ENCODE data around the gene CNTNAP2.
A peak's percentile ranks its signal among the peaks of the same experiment; 100 is the strongest.

The CNTNAP2 gene

DNA sequence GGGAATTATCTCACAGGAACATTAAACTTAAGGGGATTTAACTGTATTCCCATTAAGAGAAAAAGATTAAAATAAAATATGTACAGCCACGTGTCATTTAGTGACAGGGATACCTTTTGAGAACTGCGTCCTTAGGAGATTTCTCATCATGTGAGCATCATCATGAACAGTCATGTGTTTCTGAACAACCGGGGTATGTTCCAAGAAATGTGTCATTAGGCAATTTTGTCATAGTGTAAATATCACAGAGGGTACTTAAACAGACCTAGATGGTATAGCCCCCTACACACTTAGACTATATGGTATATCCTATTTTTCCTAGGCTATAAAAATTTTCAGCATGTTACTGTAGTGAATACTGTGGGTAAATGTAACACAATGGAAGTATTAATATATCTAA, 840.3 kb downstream of the CNTNAP2 start:
- no peaks in the 10 kb centered on the region for H3K9me3 ChIP-seq (ENCODE audit: control insufficient read depth, low read length)
- no peak for DNase-seq (ENCODE audit: low read depth)

DNA sequence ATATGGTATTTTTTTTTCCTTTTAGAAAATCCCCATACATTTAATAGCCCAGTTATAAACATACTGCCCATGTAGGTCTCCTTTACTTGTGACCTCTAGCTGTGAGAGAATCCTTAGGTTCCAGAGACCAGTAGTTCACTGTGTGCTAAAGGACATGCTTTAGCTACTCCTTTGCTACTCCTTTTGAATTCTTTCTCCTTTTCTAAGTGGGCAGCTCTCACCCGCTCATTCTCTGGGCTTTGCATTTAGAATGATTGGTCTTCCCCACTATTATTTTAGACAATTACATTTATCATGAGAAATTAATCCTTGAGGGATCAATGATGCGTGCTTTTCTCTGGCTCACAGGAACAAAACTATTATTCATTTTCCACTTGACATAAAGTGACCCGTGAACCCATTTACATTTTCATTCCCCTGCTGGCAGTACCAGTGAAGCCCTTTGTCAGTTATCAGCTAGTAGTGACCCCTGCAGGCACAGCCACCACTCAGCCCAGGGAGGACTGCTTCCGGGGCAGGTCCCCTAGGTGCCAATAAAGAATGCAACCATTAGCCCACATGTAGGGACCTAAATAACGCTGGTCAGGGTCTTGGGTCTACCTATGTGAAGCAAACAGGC, 844.3 kb downstream of the CNTNAP2 start:
- no peaks in the 10 kb centered on the region for H3K36me3 ChIP-seq (ENCODE audit: control insufficient read depth, insufficient read depth, low read length, severe bottlenecking)
- H3K27me3 ChIP-seq (replicated peaks; ENCODE audit: control insufficient read depth, insufficient read depth, low read length) = no peaks in the 10 kb centered on the region
- H3K4me3 ChIP-seq (ENCODE audit: low read length) = no peak overlapping the region
- no peak overlapping the region for H3K9ac ChIP-seq (ENCODE audit: low read length)
- H3K4me1 ChIP-seq (ENCODE audit: control insufficient read depth, insufficient read depth, low read length) = peaks cover 11% of the 10 kb centered on the region
- DNase-seq (ENCODE audit: low read depth) = no peak
- H3K9me3 ChIP-seq (ENCODE audit: control insufficient read depth, low read length) = no peaks in the 10 kb centered on the region

More for the DNA sequence above, 840.3 kb downstream of the CNTNAP2 start:
- Histone ChIP-seq H3K4me1 (ENCODE audit: control insufficient read depth, insufficient read depth, low read length) (peaks cover 7% of the 10 kb centered on the region), H3K9ac (ENCODE audit: low read length) (no peak overlapping the region), H3K27me3 (replicated peaks; ENCODE audit: control insufficient read depth, insufficient read depth, low read length) (no peaks in the 10 kb centered on the region), H3K4me3 (ENCODE audit: low read length) (no peak overlapping the region), H3K36me3 (ENCODE audit: control insufficient read depth, insufficient read depth, low read length, severe bottlenecking) (no peaks in the 10 kb centered on the region)

DNA sequence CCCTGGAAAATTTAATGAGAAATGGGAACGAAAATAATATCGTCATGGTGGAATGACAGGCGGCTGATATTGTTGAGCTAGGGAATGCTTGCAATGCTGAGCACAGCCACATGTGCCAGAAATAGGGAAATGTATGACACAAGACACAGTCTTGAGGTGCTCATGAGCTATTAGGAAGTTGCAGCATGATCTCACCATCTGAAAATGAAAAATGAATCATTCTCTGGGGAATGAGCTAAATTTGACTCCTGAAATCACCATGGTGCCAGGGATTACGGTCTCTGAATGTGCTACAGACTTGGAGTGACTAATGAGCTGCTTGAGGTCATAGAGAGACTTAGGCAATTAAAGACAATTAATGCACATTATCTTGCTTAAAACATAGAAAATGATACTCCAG, 845.0 kb downstream of the CNTNAP2 start:
- DNase-seq (ENCODE audit: low read depth) = peak; percentile 89
- H3K4me3 ChIP-seq (ENCODE audit: low read length) = no peak overlapping the region
- H3K9ac ChIP-seq (ENCODE audit: low read length) = no peak overlapping the region
- no peaks in the 10 kb centered on the region for H3K9me3 ChIP-seq (ENCODE audit: control insufficient read depth, low read length)
- H3K36me3 ChIP-seq (ENCODE audit: control insufficient read depth, insufficient read depth, low read length, severe bottlenecking) = no peaks in the 10 kb centered on the region
- H3K27me3 ChIP-seq (replicated peaks; ENCODE audit: control insufficient read depth, insufficient read depth, low read length) = no peaks in the 10 kb centered on the region
- peaks cover 11% of the 10 kb centered on the region for H3K4me1 ChIP-seq (ENCODE audit: control insufficient read depth, insufficient read depth, low read length)

DNA sequence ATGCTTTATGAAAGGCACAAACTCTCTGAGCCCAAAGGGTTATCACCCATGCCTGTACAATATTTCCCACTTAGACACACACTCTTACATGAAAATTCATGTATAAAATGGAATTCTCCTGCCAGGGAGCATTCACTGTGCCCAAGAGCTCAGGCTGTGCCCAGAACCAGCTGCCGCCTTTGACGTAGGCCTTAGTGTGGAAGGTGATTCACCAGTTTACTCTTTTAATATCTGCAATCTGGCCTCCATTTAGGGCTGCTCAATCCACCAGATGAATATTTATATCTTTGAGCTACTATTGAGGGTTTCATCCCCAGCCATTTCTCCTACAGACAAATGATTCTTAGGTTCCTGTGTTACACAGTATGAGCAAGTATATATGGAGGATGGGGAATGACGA, 849.7 kb downstream of the CNTNAP2 start:
- Histone ChIP-seq H3K9ac (ENCODE audit: low read length) (no peak overlapping the region), H3K27me3 (replicated peaks; ENCODE audit: control insufficient read depth, insufficient read depth, low read length) (no peaks in the 10 kb centered on the region), H3K9me3 (ENCODE audit: control insufficient read depth, low read length) (no peaks in the 10 kb centered on the region), H3K36me3 (ENCODE audit: control insufficient read depth, insufficient read depth, low read length, severe bottlenecking) (no peaks in the 10 kb centered on the region), H3K4me3 (ENCODE audit: low read length) (no peak overlapping the region), H3K4me1 (ENCODE audit: control insufficient read depth, insufficient read depth, low read length) (peaks cover 8% of the 10 kb centered on the region)
- DNase-seq (ENCODE audit: low read depth) = no peak

DNA sequence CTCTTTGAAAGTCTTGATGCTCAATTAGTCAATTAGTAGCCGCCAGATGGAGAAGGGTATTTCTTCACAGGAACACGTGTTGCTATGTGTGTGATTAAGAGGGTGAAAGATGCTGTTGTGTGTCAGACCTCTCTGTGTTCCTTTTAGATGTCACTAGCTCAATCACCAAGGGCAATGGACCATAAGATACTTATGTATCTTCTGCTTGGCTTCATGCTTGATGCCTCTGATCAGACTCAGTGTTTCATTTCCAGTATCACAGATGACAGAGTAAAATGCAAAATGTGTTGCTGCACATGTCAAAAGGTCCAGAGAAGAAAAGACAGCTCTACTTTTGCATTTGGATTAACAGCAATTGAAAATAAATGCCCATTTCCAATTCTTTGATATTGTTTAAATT, 865.9 kb downstream of the CNTNAP2 start:
- Histone ChIP-seq H3K36me3 (ENCODE audit: control insufficient read depth, insufficient read depth, low read length, severe bottlenecking) (no peaks in the 10 kb centered on the region), H3K27me3 (replicated peaks; ENCODE audit: control insufficient read depth, insufficient read depth, low read length) (no peaks in the 10 kb centered on the region), H3K4me1 (ENCODE audit: control insufficient read depth, insufficient read depth, low read length) (no peaks in the 10 kb centered on the region), H3K9ac (ENCODE audit: low read length) (no peak overlapping the region), H3K4me3 (ENCODE audit: low read length) (no peak overlapping the region), H3K9me3 (ENCODE audit: control insufficient read depth, low read length) (no peaks in the 10 kb centered on the region)
- DNase-seq (ENCODE audit: low read depth) = no peak

DNA sequence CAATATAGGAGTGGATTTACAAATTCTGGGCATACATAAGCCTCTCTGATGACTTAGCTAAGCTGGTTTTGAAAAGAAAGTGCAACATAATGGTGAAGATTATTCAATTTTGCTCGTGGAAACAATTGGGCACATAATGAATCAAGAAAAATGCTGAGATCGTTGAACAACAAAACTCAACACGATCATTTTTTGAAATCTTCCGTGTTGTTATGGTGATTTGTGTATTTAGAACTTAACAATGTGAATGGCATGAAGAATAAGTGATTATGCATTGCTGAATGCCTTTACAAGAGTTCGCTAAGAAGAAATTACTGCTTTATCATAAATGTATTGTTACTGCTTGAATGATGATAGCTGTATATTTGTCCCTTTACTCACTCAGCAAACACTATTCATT, 875.0 kb downstream of the CNTNAP2 start:
- no peaks in the 10 kb centered on the region for H3K36me3 ChIP-seq (ENCODE audit: control insufficient read depth, insufficient read depth, low read length, severe bottlenecking)
- no peak overlapping the region for H3K9ac ChIP-seq (ENCODE audit: low read length)
- H3K9me3 ChIP-seq (ENCODE audit: control insufficient read depth, low read length) = no peaks in the 10 kb centered on the region
- no peaks in the 10 kb centered on the region for H3K4me1 ChIP-seq (ENCODE audit: control insufficient read depth, insufficient read depth, low read length)
- no peak for DNase-seq (ENCODE audit: low read depth)
- no peak overlapping the region for H3K4me3 ChIP-seq (ENCODE audit: low read length)
- H3K27me3 ChIP-seq (replicated peaks; ENCODE audit: control insufficient read depth, insufficient read depth, low read length) = no peaks in the 10 kb centered on the region

DNA sequence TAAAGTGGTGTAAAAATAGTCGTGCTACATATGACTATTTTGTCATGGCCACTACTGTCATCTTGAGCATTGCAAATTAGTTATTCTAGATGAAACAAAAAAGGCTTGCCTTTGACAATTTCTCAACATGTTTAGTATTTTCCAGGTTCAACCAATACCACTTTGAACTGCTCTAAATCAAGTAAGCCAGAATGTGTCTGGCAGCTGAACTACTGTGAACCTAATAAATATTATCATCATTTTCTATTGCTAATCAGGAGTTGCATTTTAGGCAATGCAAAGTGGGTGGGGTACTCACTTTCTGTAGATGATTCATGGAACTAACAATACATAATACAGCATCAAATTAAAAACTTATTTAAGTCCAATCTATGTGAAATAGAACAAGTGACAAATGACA, 877.2 kb downstream of the CNTNAP2 start:
- H3K9me3 ChIP-seq (ENCODE audit: control insufficient read depth, low read length) = no peaks in the 10 kb centered on the region
- no peaks in the 10 kb centered on the region for H3K27me3 ChIP-seq (replicated peaks; ENCODE audit: control insufficient read depth, insufficient read depth, low read length)
- H3K9ac ChIP-seq (ENCODE audit: low read length) = no peak overlapping the region
- no peaks in the 10 kb centered on the region for H3K36me3 ChIP-seq (ENCODE audit: control insufficient read depth, insufficient read depth, low read length, severe bottlenecking)
- no peak overlapping the region for H3K4me3 ChIP-seq (ENCODE audit: low read length)
- H3K4me1 ChIP-seq (ENCODE audit: control insufficient read depth, insufficient read depth, low read length) = no peaks in the 10 kb centered on the region
- DNase-seq (ENCODE audit: low read depth) = no peak

DNA sequence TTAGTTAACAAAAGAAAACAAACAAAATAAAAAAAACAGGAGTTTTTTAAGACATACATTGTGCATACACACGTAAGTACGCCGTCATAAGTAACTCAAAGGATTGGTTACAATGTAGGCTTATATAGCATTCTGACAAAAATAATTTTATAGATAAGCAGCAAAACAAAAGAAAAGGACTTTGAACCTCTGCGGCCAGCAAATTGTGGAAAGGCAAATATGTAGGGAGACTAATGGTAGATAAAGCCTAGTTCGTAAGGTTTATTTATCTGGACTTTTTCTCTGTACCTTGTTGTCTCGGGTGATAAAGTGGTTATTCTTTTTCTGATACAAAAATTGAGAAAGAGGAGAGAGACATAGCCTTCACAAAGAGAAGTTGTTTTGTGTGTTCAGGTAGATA, 891.9 kb downstream of the CNTNAP2 start:
- H3K27me3 ChIP-seq (replicated peaks; ENCODE audit: control insufficient read depth, insufficient read depth, low read length) = no peaks in the 10 kb centered on the region
- H3K9ac ChIP-seq (ENCODE audit: low read length) = no peak overlapping the region
- no peaks in the 10 kb centered on the region for H3K36me3 ChIP-seq (ENCODE audit: control insufficient read depth, insufficient read depth, low read length, severe bottlenecking)
- H3K4me3 ChIP-seq (ENCODE audit: low read length) = no peak overlapping the region
- DNase-seq (ENCODE audit: low read depth) = no peak
- no peaks in the 10 kb centered on the region for H3K9me3 ChIP-seq (ENCODE audit: control insufficient read depth, low read length)
- H3K4me1 ChIP-seq (ENCODE audit: control insufficient read depth, insufficient read depth, low read length) = no peaks in the 10 kb centered on the region

DNA sequence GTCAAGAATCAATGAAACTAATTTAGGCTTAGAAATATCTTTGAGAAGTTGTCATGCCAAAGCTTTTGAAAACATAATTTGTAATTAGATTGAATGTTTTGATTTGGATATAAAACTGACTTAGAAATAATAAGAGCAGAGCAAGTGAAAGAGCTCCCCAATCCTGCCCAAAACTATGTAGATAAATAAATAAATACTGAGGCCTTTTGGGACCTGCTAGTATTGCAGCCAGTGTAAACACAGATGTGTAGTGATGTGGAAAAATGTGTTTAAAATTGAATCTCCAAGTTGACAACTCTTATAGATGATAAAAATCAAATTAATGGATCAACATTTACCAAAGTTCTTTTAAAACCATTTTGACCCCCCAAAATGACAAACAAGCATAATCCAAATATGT, 896.1 kb downstream of the CNTNAP2 start:
- no peak overlapping the region for H3K4me3 ChIP-seq (ENCODE audit: low read length)

DNA sequence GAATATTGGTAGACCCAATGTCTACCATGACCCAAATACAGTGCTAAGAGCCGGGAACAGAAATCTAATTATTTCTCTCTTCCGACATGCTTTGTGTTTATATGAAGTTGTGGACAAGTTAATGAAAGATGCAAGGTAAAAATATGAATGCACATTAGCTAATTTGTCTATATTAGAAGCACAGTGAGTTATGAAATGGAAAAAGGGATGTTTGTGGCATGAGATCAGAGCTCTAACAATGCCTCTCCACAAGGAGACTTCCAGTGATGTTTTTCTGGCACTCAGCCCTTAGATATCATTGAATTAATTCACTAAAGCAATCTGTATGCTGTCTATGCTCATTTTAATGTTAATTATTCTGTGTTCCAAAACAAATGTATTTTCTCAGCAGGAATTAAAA, 897.2 kb downstream of the CNTNAP2 start:
- peak; percentile 70 for DNase-seq (ENCODE audit: low read depth)
- H3K36me3 ChIP-seq (ENCODE audit: control insufficient read depth, insufficient read depth, low read length, severe bottlenecking) = no peaks in the 10 kb centered on the region
- no peak overlapping the region for H3K4me3 ChIP-seq (ENCODE audit: low read length)
- no peaks in the 10 kb centered on the region for H3K4me1 ChIP-seq (ENCODE audit: control insufficient read depth, insufficient read depth, low read length)
- H3K27me3 ChIP-seq (replicated peaks; ENCODE audit: control insufficient read depth, insufficient read depth, low read length) = no peaks in the 10 kb centered on the region
- H3K9ac ChIP-seq (ENCODE audit: low read length) = no peak overlapping the region
- no peaks in the 10 kb centered on the region for H3K9me3 ChIP-seq (ENCODE audit: control insufficient read depth, low read length)

More for the DNA sequence above, 896.1 kb downstream of the CNTNAP2 start:
- no peaks in the 10 kb centered on the region for H3K4me1 ChIP-seq (ENCODE audit: control insufficient read depth, insufficient read depth, low read length)
- H3K9me3 ChIP-seq (ENCODE audit: control insufficient read depth, low read length) = no peaks in the 10 kb centered on the region
- H3K27me3 ChIP-seq (replicated peaks; ENCODE audit: control insufficient read depth, insufficient read depth, low read length) = no peaks in the 10 kb centered on the region
- DNase-seq (ENCODE audit: low read depth) = peak; percentile 52
- no peaks in the 10 kb centered on the region for H3K36me3 ChIP-seq (ENCODE audit: control insufficient read depth, insufficient read depth, low read length, severe bottlenecking)
- H3K9ac ChIP-seq (ENCODE audit: low read length) = no peak overlapping the region

DNA sequence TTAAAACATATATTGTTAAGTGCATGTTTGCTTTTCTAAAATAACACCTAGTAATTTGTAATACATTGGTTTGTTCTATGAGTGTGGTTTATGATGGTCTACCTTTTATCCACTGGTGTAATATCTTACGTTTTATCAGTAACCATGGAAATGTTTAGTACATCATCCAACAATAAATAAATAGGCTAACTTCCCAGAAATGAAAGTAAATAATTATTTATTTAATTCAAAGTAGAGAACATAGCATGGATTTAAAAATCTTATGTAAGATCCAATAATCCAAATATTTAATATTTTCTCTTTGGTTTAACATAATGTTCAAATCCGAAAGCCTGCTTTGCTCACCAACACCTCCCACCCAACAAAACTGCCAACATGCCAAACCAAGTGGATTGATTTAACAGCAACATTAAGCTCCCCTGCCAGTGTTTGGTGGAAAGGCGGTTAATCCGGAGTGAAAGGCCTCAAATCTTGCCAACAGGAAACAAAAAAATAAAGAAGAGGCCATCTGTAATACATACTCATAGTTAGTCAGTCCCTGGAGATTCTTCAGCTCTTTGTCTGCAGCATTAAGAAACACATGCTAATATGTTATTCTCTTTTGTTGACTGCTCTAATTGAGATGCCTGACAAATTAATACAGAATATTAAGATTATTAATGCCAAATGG, 897.8 kb downstream of the CNTNAP2 start:
- H3K9me3 ChIP-seq (ENCODE audit: control insufficient read depth, low read length) = no peaks in the 10 kb centered on the region
- no peaks in the 10 kb centered on the region for H3K27me3 ChIP-seq (replicated peaks; ENCODE audit: control insufficient read depth, insufficient read depth, low read length)
- DNase-seq (ENCODE audit: low read depth) = peak; percentile 11
- no peaks in the 10 kb centered on the region for H3K36me3 ChIP-seq (ENCODE audit: control insufficient read depth, insufficient read depth, low read length, severe bottlenecking)
- H3K4me3 ChIP-seq (ENCODE audit: low read length) = no peak overlapping the region
- H3K4me1 ChIP-seq (ENCODE audit: control insufficient read depth, insufficient read depth, low read length) = no peaks in the 10 kb centered on the region
- no peak overlapping the region for H3K9ac ChIP-seq (ENCODE audit: low read length)

DNA sequence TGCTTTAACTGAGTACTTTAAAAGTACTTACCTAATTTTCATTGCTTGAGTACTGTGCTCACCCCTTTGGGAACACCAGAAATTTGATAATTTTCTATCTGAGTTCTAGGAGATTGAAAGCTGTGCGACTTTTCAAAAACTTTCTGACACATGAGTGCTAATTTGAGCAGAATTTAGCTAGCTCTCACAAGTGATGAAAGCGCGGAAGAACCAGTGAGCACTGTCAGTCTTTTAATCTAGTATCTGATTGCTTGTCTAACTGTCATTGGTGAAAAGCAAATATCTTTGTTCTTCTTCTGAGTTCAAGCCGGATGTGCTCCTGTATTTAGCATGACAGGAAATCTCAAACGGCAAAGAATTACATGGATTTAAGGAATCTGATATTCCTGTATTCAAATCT, 899.4 kb downstream of the CNTNAP2 start:
- H3K36me3 ChIP-seq (ENCODE audit: control insufficient read depth, insufficient read depth, low read length, severe bottlenecking) = no peaks in the 10 kb centered on the region
- DNase-seq (ENCODE audit: low read depth) = no peak
- no peak overlapping the region for H3K4me3 ChIP-seq (ENCODE audit: low read length)
- no peaks in the 10 kb centered on the region for H3K27me3 ChIP-seq (replicated peaks; ENCODE audit: control insufficient read depth, insufficient read depth, low read length)
- no peaks in the 10 kb centered on the region for H3K4me1 ChIP-seq (ENCODE audit: control insufficient read depth, insufficient read depth, low read length)
- no peaks in the 10 kb centered on the region for H3K9me3 ChIP-seq (ENCODE audit: control insufficient read depth, low read length)
- H3K9ac ChIP-seq (ENCODE audit: low read length) = no peak overlapping the region

Data from adipocyte (in vitro differentiated cells).